WERI-Rb-1 (cell line): ENCODE measurements around the gene ARIH2.

Experiments used
- DNase-seq: peaks from one replicate; pipeline ENCODE4 v3.0.0-alpha.2; 2020
- H3K27ac ChIP-seq: fragments of 250-450 bp; sonication (Bioruptor Pico); 2 replicates; pipeline ENCODE4 v1.5.1; 2020; ENCODE audit warnings: mild to moderate bottlenecking, moderate library complexity
- H3K27me3 ChIP-seq: fragments of 250-450 bp; sonication (Bioruptor Pico); 2 replicates; pipeline ENCODE4 v1.5.1; 2021; ENCODE audit warnings: mild to moderate bottlenecking, low read depth, moderate library complexity; ENCODE audit not compliant: insufficient read depth, severe bottlenecking
- H3K36me3 ChIP-seq: fragments of 250-450 bp; sonication (Bioruptor Pico); 2 replicates; pipeline ENCODE4 v1.5.1; 2020; ENCODE audit warnings: mild to moderate bottlenecking, moderate library complexity
- H3K4me3 ChIP-seq: 2 replicates; pipeline ENCODE4 v1.5.1; 2011; ENCODE audit warnings: low read depth, mild to moderate bottlenecking, control low read depth, low read length
- H3K9me3 ChIP-seq: fragments of 250-450 bp; sonication (Bioruptor Pico); 2 replicates; pipeline ENCODE4 v1.5.1; 2021; ENCODE audit warnings: mild to moderate bottlenecking, moderate library complexity; ENCODE audit not compliant: severe bottlenecking
- CTCF ChIP-seq: IDR thresholded peaks from 2 replicates; pipeline ENCODE4 v1.5.1; 2011; ENCODE audit warnings: low read depth, mild to moderate bottlenecking, control low read depth, inconsistent platforms, low read length

The ARIH2 gene

GRCh38 chr3:48938689-48939088 is 20.0 kb downstream of the ARIH2 start:
- H3K36me3 ChIP-seq: peaks cover 31% of the 10 kb centered on the region
- no peak overlapping the region for H3K27ac ChIP-seq
- no peaks in the 10 kb centered on the region for H3K27me3 ChIP-seq
- no peak for TF ChIP-seq CTCF
- no peak overlapping the region for H3K4me3 ChIP-seq
- no peaks in the 10 kb centered on the region for H3K9me3 ChIP-seq
- no peak for DNase-seq

- H3K27me3 ChIP-seq: no peaks in the 10 kb centered on the region
- no peak overlapping the region for H3K4me3 ChIP-seq
- no peaks in the 10 kb centered on the region for H3K9me3 ChIP-seq
- no peak for DNase-seq
- H3K36me3 ChIP-seq: peaks cover 14% of the 10 kb centered on the region
- H3K27ac ChIP-seq: no peak overlapping the region
- TF ChIP-seq CTCF: no peak
Observed at GRCh38 chr3:48945432-48945831, 26.8 kb downstream of the ARIH2 start.

GRCh38 chr3:48945891-48946549 is 27.4 kb downstream of the ARIH2 start:
- H3K27ac ChIP-seq: no peak overlapping the region
- H3K27me3 ChIP-seq: no peaks in the 10 kb centered on the region
- DNase-seq: no peak
- H3K9me3 ChIP-seq: no peaks in the 10 kb centered on the region
- no peak overlapping the region for H3K4me3 ChIP-seq
- TF ChIP-seq CTCF: no peak
- H3K36me3 ChIP-seq: peaks cover 14% of the 10 kb centered on the region

- H3K9me3 ChIP-seq: no peaks in the 10 kb centered on the region
- TF ChIP-seq CTCF: no peak
- H3K27me3 ChIP-seq: no peaks in the 10 kb centered on the region
- H3K27ac ChIP-seq: no peak overlapping the region
- no peak overlapping the region for H3K4me3 ChIP-seq
- DNase-seq: no peak
- peaks cover 28% of the 10 kb centered on the region for H3K36me3 ChIP-seq
Observed at GRCh38 chr3:48949376-48949717, 30.7 kb downstream of the ARIH2 start.

- Histone ChIP-seq H3K4me3 (no peak overlapping the region), H3K27me3 (no peaks in the 10 kb centered on the region), H3K36me3 (peaks cover 28% of the 10 kb centered on the region), H3K9me3 (no peaks in the 10 kb centered on the region), H3K27ac (no peak overlapping the region)
- TF ChIP-seq CTCF: no peak
- no peak for DNase-seq
Observed at GRCh38 chr3:48950051-48950450, 31.4 kb downstream of the ARIH2 start.

- Histone ChIP-seq H3K27ac (no peak overlapping the region), H3K9me3 (no peaks in the 10 kb centered on the region), H3K36me3 (peaks cover 20% of the 10 kb centered on the region), H3K27me3 (no peaks in the 10 kb centered on the region), H3K4me3 (no peak overlapping the region)
- no peak for TF ChIP-seq CTCF
- no peak for DNase-seq
Observed at GRCh38 chr3:48951764-48952163, 33.1 kb downstream of the ARIH2 start.
